GM12872 (cell line): ENCODE results near the gene RAB31.

Experiments used
- CTCF ChIP-seq: IDR thresholded peaks from 3 replicates; pipeline ENCODE4 v1.5.1; 2011; ENCODE audit warnings: low read depth, mild to moderate bottlenecking, low read length, moderate library complexity; ENCODE audit not compliant: insufficient read depth

The RAB31 gene

GRCh38 chr18:9803698-9804516, 95.8 kb downstream of the RAB31 start:
- no peak for TF ChIP-seq CTCF

- no peak for TF ChIP-seq CTCF
These were observed 96.5 kb downstream of the RAB31 start for GRCh38 chr18:9804517-9805104.

- TF ChIP-seq CTCF, result no peak
These were observed 98.8 kb downstream of the RAB31 start for GRCh38 chr18:9806905-9807304.

GRCh38 chr18:9808295-9809241, 100.5 kb downstream of the RAB31 start:
- no peak for TF ChIP-seq CTCF

- no peak for TF ChIP-seq CTCF
These were observed 101.6 kb downstream of the RAB31 start for GRCh38 chr18:9809697-9810096.

- no peak for TF ChIP-seq CTCF
These were observed 102.2 kb downstream of the RAB31 start for GRCh38 chr18:9810299-9810698.
